ENCODE results near the gene MGAM2. TPM values are rescaled to one million over a fixed set of nuclear protein-coding genes. Genes with fewer than 3 reads are reported as not detected.

MGAM2 gene
- total and polyA plus RNA-seq, 10 of the 15 experiments (the other 5 are each of a cell fraction or from before 2014, with no cell fraction given): 0.01 to 0.16 (median 0.03) TPM; not detected in 6

- Histone ChIP-seq H3K79me2 (ENCODE audit: control insufficient read depth, insufficient read depth, low read length) (no peaks in the 10 kb centered on the region), H3K9ac (ENCODE audit: control insufficient read depth, insufficient read depth, low read length) (no peak overlapping the region), H3K4me1 (ENCODE audit: control insufficient read depth, insufficient read depth, low read length) (no peaks in the 10 kb centered on the region), H3K4me2 (ENCODE audit: control insufficient read depth, insufficient read depth) (no peak overlapping the region), H3K36me3 (ENCODE audit: control insufficient read depth in 2 of 2, insufficient read depth in 2 of 2, low read length in 1 of 2) (no peaks in the 10 kb centered on the region), H2AFZ (ENCODE audit: control insufficient read depth, low read depth, low read length) (no peak overlapping the region), H3K9me3 (replicated peaks; ENCODE audit: control insufficient read depth, insufficient read depth, low read length) (no peaks in the 10 kb centered on the region), H3K4me3 (no peak overlapping the region), H3K27me3 (replicated peaks in 1 of 2; ENCODE audit: control insufficient read depth in 2 of 2, insufficient read depth in 2 of 2, low read length in 1 of 2) (no peaks in the 10 kb centered on the region; a peak in 1 of 4 replicates), H3K27ac (ENCODE audit: control insufficient read depth, insufficient read depth) (no peak overlapping the region), H4K20me1 (ENCODE audit: control insufficient read depth, insufficient read depth) (no peaks in the 10 kb centered on the region)
- ChIA-PET RAD21 (ENCODE audit: unreplicated experiment) (no interaction called here), CTCF (no interaction called here), SMC1A (ENCODE audit: uncharacterized antibody, unreplicated experiment) (no interaction called here), POLR2A (no interaction called here)
- FAIRE-seq: no peak
- WGBS (ENCODE audit: insufficient coverage, insufficient replicate concordance, low lambda C conversion rate, missing lambda C conversion rate): 0% methylated on average over 1 of the region's 2 CpGs
- no TSS peak for BruUV-seq (replicated peaks)
- DNase-seq (ENCODE audit: low read depth, low spot score): no peak
- ATAC-seq: no peak
- no peak for TF ChIP-seq E2F8 (IDR thresholded peaks at IDR 0.05; ENCODE audit: low read depth, partially characterized antibody)
- TF ChIP-seq SIN3A (IDR thresholded peaks at IDR 0.05; ENCODE audit: low read depth, low read length): no peak
- no peak for TF ChIP-seq CBX5 (IDR thresholded peaks at IDR 0.05; ENCODE audit: low read depth)
- TF ChIP-seq LARP7 (IDR thresholded peaks at IDR 0.05): no peak
- no peak for TF ChIP-seq TCF12 (IDR thresholded peaks at IDR 0.05; ENCODE audit: low read depth, low read length)
- TF ChIP-seq MTA2 (IDR thresholded peaks at IDR 0.05; ENCODE audit: low read depth): no peak
- no peak for TF ChIP-seq ZSCAN29 (IDR thresholded peaks at IDR 0.05)
- TF ChIP-seq NFIC (IDR thresholded peaks at IDR 0.05; ENCODE audit: low read depth, low read length): no peak
- TF ChIP-seq SPI1 (IDR thresholded peaks at IDR 0.05; ENCODE audit: borderline replicate concordance, insufficient read depth, low read depth, low read length): no peak
- TF ChIP-seq BRCA1 (IDR thresholded peaks at IDR 0.05; ENCODE audit: low read depth, low read length): no peak
- TF ChIP-seq, protein P1, sequence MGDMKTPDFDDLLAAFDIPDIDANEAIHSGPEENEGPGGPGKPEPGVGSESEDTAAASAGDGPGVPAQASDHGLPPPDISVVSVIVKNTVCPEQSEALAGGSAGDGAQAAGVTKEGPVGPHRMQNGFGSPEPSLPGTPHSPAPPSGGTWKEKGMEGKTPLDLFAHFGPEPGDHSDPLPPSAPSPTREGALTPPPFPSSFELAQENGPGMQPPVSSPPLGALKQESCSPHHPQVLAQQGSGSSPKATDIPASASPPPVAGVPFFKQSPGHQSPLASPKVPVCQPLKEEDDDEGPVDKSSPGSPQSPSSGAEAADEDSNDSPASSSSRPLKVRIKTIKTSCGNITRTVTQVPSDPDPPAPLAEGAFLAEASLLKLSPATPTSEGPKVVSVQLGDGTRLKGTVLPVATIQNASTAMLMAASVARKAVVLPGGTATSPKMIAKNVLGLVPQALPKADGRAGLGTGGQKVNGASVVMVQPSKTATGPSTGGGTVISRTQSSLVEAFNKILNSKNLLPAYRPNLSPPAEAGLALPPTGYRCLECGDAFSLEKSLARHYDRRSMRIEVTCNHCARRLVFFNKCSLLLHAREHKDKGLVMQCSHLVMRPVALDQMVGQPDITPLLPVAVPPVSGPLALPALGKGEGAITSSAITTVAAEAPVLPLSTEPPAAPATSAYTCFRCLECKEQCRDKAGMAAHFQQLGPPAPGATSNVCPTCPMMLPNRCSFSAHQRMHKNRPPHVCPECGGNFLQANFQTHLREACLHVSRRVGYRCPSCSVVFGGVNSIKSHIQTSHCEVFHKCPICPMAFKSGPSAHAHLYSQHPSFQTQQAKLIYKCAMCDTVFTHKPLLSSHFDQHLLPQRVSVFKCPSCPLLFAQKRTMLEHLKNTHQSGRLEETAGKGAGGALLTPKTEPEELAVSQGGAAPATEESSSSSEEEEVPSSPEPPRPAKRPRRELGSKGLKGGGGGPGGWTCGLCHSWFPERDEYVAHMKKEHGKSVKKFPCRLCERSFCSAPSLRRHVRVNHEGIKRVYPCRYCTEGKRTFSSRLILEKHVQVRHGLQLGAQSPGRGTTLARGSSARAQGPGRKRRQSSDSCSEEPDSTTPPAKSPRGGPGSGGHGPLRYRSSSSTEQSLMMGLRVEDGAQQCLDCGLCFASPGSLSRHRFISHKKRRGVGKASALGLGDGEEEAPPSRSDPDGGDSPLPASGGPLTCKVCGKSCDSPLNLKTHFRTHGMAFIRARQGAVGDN (IDR thresholded peaks at IDR 0.05): no peak
- intact Hi-C loops (cut with micrococcal nuclease; ENCODE audit: unreplicated experiment): no loop called here
- in situ Hi-C loops (cut with MboI): no loop called here
These were observed 62.9 kb downstream of the MGAM2 start for GRCh38 chr7:142174441-142174840.
